Nephron (organoid): ENCODE data around the gene NALF2.

ENCODE experiments used
- H3K27ac Mint-ChIP-seq, 3 experiments: 2 replicates each; pipeline ENCODE4 v1.8.0; 2020; ENCODE audit warnings: mixed read lengths in 3 of 3, mild to moderate bottlenecking in 2 of 3, moderate library complexity in 1 of 3
- H3K27me3 Mint-ChIP-seq: 2 replicates; pipeline ENCODE4 v1.8.0; 2021; ENCODE audit warnings: low read depth, mild to moderate bottlenecking, moderate library complexity, mixed read lengths
- H3K36me3 Mint-ChIP-seq: 2 replicates; pipeline ENCODE4 v1.8.0; 2020; ENCODE audit warnings: low read depth, mixed read lengths
- H3K4me1 Mint-ChIP-seq: 2 replicates; pipeline ENCODE4 v1.8.0; 2020; ENCODE audit warnings: mixed read lengths
- H3K4me3 Mint-ChIP-seq, 3 experiments: 2 replicates each; pipeline ENCODE4 v1.8.0; 2020; ENCODE audit warnings: mild to moderate bottlenecking in 3 of 3, mixed read lengths in 3 of 3, moderate library complexity in 2 of 3
- H3K9me3 Mint-ChIP-seq: 2 replicates; pipeline ENCODE4 v1.8.0; 2020; ENCODE audit warnings: mixed read lengths
- CTCF ChIP-seq, 3 experiments: fragments of 200-600 bp; sonication (generic); IDR thresholded peaks; one replicate each; pipeline ENCODE4 v1.5.0; 2021; ENCODE audit warnings: antibody characterized with exemption in 3 of 3; ENCODE audit not compliant: unreplicated experiment in 3 of 3

The NALF2 gene

DNA sequence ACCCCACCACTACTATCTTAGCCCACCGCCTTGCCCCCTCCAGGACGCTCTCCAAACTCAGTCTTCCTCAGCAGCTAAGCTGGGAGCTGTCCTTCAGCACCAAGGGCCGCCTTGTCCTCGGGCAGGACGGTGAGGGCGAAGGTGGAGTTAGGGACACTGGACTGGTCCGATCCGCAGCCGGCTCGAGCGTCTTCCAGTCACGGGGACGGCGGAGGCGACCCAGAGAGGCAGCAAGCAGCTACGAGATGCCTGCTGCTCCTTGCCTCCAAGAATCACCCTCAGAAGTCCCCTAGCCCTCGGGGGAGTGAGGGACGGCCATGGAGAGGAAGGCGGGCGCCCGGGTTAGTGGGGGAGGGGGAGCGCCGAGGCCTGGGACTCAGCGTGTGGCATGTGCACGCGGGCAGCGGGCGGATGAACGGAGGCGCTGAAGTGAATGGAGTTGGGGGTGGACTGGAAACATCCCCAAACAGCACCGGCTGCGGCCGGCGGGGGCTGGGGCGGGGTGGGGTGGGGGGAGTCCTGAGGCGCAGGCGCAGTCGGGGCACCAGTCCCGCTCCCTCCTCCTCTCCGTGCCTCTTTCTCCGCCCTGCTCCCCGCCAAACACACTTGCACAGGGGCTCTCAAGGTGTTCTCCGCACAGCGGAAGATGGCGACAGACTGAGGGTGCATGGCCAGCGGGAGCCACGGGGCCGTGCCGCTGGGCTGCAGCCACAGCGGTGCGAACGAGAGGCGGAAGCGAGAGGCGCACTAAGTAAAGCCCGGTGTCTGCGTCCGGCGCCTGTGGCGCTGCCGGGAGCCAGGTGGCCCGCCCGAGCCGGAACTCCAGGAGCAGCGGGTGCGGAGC is at the start of gene NALF2:
Gene NALF2 (plus strand): TSS at position 545 of the 844 bp plus-strand sequence. CDS start 957 bp downstream, outside the sequence.
- Mint-ChIP-seq H3K4me1 (no peaks in the 10 kb centered on the region), H3K9me3 (peaks cover 13% of the 10 kb centered on the region), H3K4me3 (peak within 1 kb of the TSS; percentile 84 to 88 (median 87)), H3K27ac (no peak within 1 kb of the TSS), H3K27me3 (peaks cover 45% of the 10 kb centered on the region), H3K36me3 (no peaks in the 10 kb centered on the region)
- TF ChIP-seq CTCF (IDR thresholded peaks at IDR 0.05; ENCODE audit: unreplicated experiment in 3 of 3), result peak in 1 of 3 experiments; percentile 35

DNA sequence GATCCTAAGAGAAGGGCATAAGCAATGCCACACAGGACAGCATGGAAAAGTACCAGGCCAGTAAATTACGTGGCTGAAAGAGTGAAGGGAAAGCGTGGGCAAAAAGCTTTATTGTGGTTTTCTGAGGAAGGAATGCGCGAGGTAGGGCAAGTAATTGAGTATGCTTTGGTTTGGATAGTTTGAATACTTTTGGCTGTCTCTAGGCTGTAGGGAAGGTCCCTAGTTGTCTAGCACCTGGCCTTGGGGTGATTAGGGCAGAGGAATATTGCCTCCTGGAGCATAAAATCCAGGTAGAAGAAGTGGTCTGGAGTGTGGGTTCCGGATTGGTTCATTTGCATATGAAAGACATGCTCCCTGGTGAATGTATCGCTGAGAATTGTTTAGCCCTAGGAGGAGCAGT is 46.4 kb upstream of the NALF2 start:
- Mint-ChIP-seq H3K27me3 (no peaks in the 10 kb centered on the region), H3K4me3 (no peak overlapping the region), H3K4me1 (no peaks in the 10 kb centered on the region), H3K9me3 (peaks cover 16% of the 10 kb centered on the region), H3K36me3 (no peaks in the 10 kb centered on the region), H3K27ac (no peak overlapping the region)
- no peak for TF ChIP-seq CTCF (IDR thresholded peaks at IDR 0.05; ENCODE audit: unreplicated experiment in 3 of 3)

GRCh38 chrX:69466546-69466945 is 37.6 kb upstream of the NALF2 start:
- TF ChIP-seq CTCF (IDR thresholded peaks at IDR 0.05; ENCODE audit: unreplicated experiment in 3 of 3), result no peak
- Mint-ChIP-seq H3K9me3 (peaks cover 12% of the 10 kb centered on the region), H3K36me3 (no peaks in the 10 kb centered on the region), H3K4me3 (no peak overlapping the region), H3K4me1 (no peaks in the 10 kb centered on the region), H3K27ac (no peak overlapping the region), H3K27me3 (no peaks in the 10 kb centered on the region)

- no peaks in the 10 kb centered on the region for H3K4me1 Mint-ChIP-seq
- no peak overlapping the region for H3K4me3 Mint-ChIP-seq
- H3K36me3 Mint-ChIP-seq, result no peaks in the 10 kb centered on the region
- H3K27ac Mint-ChIP-seq, result no peak overlapping the region
- no peak for TF ChIP-seq CTCF (IDR thresholded peaks at IDR 0.05; ENCODE audit: unreplicated experiment in 3 of 3)
- H3K27me3 Mint-ChIP-seq, result no peaks in the 10 kb centered on the region
- H3K9me3 Mint-ChIP-seq, result peaks cover 6% of the 10 kb centered on the region
These were observed 34.2 kb upstream of the NALF2 start for GRCh38 chrX:69469975-69470374.

- Mint-ChIP-seq H3K4me1 (no peaks in the 10 kb centered on the region), H3K36me3 (no peaks in the 10 kb centered on the region), H3K4me3 (no peak overlapping the region), H3K27ac (no peak overlapping the region), H3K27me3 (peaks cover 19% of the 10 kb centered on the region), H3K9me3 (peaks cover 13% of the 10 kb centered on the region)
- no peak for TF ChIP-seq CTCF (IDR thresholded peaks at IDR 0.05; ENCODE audit: unreplicated experiment in 3 of 3)
These were observed 14.5 kb upstream of the NALF2 start for GRCh38 chrX:69489625-69490024.

- H3K4me3 Mint-ChIP-seq, result no peak overlapping the region
- H3K27me3 Mint-ChIP-seq, result peaks cover 23% of the 10 kb centered on the region
- no peaks in the 10 kb centered on the region for H3K36me3 Mint-ChIP-seq
- peaks cover 18% of the 10 kb centered on the region for H3K9me3 Mint-ChIP-seq
- no peaks in the 10 kb centered on the region for H3K4me1 Mint-ChIP-seq
- no peak overlapping the region for H3K27ac Mint-ChIP-seq
- TF ChIP-seq CTCF (IDR thresholded peaks at IDR 0.05; ENCODE audit: unreplicated experiment in 3 of 3), result peak; percentile 28 to 34 (median 34)
These were observed 10.9 kb upstream of the NALF2 start for GRCh38 chrX:69493193-69493592.
